AG08396 (cell line): Measurements from ENCODE around the gene MYL11.

ENCODE experiments used
- DNase-seq: peaks from one replicate; pipeline ENCODE4 v3.0.0; 2012; ENCODE audit warnings: low spot score, mixed read lengths

The MYL11 gene

GRCh38 chr16:30421010-30421409, 46.4 kb downstream of the MYL11 start:
- DNase-seq, result no peak
